GM21825 (cell line): ENCODE data around the gene DTNA.
"Not testable (repeated sequence)": the region's sequence is repeated elsewhere in the genome, so short reads cannot be mapped to it uniquely, and the experiment has no call there.

Experiments
- ATAC-seq: cut with Tn5 transposase; IDR thresholded peaks from one replicate; pipeline ENCODE4 v1.9.1; 2021; ENCODE audit warnings: mild to moderate bottlenecking, moderate library complexity; ENCODE audit not compliant: unreplicated experiment

The DTNA gene

DNA sequence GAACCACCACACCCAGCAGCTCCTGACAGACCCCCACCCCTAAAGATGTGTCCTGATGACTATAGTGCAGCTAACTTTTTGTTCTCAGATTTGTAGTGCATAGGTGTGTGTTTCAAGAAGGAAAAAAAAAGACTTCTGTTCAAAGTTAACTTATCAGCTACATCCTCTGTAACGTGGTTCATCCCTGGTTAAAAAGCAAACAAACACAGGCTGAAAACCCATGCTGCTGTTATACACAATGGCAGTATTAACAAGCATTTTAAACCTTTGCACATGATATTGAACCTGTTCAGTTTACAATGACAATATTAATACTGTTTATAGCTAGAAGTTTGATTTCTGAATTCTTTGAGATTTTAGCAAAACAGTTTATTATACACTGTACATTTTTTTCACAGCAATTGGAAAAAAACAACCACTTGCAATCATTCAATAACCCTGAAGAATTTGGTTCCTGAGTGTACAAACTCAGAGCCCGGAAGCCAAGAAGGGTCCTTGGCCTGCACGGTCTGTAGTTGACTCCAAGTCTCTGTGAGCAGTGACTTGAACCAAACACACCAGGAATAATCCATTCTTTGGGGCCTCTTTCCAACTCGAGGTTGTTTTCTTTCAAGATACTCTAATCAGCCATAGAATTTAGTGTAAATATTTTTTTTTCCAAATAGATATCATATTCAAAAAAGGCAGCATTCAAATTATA is 177.9 kb downstream of the DTNA start:
- no peak for ATAC-seq

DNA sequence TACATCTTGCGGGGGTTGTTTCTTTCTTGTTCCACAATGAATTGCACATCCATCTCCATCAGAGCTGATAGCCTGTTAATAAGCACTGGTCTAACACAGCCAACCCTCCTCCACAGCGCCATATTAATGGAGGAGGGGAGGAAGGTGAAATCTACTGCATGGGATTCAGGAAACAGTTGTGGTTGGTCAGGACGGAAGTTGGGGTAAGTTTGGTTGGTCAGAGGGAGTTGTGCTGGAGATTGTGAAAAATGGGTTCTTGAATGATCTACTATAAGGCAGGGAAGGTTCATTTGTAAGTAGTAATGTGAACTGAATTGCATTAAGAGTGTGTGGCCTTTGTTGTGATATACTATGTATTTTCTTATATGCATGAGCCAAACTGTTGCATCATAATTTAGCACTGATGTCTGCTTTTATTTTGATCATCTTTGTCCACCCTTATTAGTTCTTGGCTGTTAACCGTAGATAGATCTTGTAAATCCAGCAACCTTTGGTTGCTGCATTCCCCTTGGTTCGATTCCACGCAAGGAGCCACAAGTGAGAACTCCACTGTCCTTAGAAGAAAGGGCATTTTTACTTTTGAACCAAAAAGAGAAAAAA is 180.5 kb downstream of the DTNA start:
- ATAC-seq: no peak

DNA sequence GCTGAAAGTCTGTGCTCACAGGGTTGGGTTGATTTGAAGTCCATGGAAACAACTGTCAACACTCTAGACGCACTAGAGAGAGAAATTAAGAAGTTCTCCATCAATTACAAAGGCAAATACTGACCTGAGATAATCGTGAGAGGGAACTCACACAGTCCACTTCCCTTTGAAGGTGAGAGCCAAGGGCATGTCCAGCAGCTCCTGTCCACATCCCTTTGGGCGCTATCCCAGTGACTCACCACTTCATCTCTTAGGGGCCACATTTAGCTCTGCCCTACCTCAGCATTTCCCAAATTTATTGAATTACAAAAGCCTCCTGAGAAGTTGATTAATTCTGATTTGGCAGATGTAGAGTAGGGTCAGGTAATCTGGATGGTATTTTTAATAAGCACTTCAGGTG is 182.3 kb downstream of the DTNA start:
- ATAC-seq: no peak

DNA sequence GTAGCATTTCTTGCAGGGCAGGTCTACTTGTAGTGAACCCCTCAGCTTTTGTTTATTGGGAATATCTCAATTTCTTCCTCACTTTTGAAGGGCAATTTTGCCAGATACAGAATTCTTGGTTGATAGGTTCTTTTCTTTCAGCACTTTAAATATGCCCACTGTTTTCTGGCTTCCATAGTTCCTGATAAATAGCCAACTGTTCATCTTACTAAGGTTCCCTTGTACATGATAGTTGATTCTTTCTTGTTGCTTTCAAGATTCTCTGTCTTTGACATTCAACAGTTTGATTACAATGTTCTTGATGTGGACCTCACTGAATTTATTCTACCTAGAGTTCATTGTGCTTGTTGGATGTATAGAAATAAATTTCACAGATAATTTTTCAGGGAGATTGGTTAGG is 183.1 kb downstream of the DTNA start:
- ATAC-seq: no peak

DNA sequence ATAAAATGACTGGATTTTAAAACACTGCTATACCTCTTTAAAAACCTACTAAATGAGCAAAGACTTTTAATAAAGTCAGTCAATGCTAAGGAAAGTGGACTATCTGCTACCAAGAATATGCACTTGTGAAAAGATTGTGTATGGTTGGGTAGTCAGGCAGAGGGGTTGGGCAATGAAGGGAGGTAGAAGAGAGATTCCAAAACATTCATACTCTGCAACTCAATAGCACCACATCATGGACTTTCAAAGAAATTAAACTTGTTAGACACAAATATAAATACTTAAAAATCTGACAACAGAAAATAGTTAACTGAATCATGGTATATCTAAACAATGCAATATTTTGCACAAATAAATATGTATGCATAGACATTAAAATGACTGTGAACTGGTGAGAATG is 191.2 kb downstream of the DTNA start:
- no peak for ATAC-seq

DNA sequence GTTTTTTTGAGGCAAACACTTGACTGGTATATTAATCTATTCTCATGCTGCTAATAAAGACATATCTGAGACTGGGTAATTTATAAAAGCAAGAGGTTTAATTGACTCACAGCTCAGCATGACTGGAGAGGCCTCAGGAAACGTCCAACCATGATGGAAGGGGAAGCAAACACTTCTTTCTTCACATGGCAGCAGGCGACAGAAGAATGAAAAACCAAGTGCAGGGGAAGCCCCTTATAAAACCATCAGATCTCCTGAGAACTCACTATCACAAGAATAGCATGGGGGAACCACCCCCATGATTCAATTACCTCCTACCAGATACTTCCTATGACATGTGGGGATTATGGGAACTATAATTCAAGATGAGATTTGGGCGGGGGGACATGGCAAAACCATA is 194.9 kb downstream of the DTNA start:
- ATAC-seq: no peak

DNA sequence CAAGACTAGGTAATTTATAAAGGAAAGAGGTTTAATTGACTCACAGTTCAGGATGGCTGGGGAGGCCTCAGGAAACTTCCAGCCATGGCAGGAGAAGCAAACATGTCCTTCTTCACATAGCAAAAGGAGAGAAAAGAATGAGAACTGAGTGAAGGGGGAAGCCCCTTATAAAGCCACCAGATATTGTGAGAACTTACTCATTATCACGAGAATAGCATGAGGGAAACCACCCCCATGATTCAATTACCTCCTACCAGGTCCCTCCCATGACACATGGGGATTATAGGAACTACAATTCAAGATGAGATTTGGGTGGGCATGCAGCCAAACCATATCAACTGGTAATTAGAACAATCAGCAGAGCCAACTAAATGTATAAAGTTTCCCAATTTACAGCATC is 196.9 kb downstream of the DTNA start:
- not testable (repeated sequence) for ATAC-seq

DNA sequence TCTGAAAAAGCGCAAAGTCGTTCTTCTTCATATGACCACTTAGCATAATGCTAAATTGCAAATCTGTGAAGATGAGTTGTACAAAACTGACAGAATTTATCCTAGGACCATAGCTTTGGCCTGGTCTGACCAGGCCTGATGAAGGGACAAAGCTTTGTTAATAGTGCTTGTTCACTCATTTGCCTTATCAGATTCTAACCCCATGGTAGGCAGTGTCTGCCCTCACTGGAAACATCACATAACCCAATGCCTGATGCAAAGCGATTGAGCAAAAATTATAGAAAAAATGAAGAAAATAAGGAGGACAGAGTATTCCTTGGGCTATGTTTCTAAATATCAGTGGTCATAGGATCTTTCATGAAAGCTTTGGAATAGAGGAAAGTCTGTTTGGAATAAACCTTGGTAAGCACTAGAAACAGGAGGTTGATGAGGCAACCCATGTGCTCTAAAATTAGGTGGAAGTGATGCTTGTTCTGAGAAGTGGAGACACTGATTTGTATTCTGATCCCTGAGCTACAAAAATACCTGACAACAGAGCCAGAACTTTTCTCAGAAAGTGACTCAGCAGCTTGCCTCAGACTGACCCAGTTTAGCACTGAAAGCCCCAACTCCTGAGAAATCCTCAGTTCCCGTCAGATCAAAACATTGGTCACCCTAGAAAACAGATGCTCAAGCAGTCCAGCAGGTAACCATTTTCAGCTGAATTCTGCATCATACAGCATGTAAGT is 199.7 kb downstream of the DTNA start:
- no peak for ATAC-seq

DNA sequence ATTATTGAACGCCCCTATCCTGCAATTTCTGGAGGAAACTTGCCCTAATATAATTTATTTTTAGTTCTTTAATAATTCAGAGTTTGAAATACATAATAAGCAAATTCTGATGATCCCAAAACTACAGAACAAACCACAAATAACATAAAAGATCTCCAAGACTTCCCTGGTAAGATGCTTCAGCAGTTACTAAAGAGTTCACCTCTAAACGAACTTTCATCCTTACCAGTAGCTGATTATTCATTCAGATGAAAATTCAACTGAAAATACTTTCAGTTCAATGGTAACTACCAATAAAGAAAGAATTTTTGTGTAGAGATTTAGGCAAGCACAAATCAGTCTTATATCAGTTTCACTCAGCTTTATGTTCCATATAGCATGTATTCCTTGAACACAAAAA is 201.0 kb downstream of the DTNA start:
- ATAC-seq: no peak

DNA sequence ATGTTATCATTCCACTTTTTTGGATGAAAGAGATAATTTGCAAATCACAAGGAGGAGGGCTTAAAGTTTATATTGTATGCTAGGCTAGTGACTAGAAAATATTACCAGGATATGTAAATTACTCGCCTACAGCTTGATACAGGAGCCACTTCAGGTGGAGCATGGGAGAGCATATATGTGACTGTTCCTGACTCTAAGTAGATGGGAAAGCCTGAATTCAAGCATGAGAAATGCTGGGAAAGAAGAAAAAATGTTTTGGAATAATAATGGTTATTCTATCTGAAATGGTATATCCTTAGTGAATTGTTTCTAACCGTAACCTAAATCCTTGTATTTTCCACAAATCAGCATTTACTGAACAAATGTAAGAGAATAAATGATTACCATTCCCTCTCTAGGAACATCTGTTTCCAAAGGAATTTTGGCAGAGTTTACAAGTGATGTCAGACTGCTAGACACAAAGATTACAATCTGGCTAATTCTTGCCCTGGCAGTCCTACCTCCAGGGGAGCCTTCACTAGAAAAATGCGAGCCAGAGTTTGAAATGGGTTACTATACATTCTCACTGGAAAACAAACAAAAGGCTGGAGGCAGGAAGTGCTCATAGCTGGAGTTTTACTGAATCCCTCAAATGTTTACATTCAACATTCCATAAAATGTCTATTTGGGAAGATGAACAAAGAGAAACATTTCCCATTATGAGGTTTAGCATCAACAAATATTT is 201.7 kb downstream of the DTNA start:
- ATAC-seq: no peak

DNA sequence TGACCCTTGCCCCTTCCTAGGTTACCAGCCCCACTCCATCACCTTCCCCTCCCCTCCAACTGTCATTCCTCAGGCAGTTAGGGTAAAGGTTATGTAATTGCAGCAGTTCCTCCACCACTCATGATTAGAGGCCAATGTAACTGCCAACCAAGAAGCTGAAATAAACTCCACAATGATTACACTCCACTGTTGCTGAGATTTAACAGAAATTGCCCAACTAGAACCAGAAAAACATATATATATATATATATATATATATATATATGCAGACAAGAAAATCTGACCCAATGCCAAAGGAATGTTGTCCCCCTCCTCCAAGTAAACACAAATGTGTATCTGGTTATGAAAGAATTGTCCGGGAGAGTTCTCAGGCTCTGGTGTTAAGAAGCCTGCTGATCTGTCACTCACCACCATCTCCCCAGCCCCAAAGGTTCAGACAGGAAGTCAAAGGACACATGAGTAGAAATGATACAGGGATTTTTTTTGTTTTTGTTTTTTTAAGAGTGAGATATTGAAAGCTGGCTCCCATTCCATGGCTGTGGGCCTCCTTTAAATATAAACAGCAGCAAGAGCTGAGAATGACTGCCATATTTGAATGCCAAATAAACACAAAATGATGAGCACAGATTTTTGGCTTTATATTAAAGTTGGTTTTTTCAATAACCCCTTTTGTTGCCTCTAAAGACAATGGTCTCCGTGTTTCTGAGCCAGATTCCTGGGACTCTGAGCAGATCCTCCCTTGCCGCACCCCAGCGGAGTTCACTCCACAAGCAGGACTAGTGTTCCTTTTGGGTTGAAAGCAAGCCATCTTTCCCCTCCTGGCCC is 204.0 kb downstream of the DTNA start:
- no peak for ATAC-seq

DNA sequence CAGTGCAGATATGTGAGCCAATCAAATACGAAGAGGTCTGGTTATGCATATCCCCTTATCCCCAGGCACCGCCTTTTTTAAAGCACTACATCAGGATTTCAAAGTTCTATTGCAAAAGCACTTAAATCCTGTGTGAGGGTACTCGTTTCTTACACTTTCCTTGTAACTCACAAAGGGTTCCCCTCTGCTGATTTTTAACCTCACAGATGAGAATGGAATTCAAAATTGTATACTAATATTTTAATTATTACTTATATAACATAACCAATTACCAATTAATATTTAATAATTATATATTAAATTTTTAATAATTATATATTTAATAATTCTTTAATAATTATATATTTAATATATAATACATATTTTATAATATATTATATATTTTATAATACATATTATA is 204.9 kb downstream of the DTNA start:
- no peak for ATAC-seq

DNA sequence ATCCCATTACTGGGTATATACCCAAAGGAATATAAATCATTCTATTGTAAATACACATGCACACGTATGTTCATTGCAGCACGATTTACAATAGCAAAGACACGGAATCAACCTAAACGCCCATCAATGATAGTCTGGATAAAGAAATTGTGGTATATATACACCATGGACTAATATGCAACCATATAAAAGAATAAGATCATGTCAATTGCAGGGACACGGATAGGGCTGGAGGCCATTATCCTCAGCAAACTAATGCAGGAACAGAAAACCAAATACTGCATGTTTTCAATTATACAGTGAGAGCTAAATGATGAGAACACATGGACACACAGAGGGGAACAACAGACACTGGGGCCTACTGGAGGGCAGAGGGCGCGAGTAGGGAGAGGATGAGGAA is 206.4 kb downstream of the DTNA start:
- not testable (repeated sequence) for ATAC-seq

DNA sequence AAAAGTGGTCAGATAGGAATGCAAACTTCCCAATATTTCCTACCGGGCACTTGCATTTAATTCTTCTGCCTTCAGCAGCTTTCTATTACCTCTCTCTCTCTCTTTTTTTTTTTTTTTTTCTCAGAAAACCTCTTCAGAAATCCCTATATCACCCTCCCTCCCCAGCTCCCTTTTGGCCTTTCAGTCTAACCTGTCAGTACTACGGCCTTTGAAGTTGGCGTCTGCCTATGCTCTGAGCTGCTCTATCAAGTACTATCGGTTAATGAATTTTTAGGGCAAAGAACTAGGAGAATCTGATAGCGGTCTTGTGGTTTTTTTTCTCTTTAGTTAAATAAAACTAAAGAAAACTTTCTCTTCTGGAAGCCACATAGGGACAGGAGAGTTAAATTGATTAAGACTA is 208.8 kb downstream of the DTNA start:
- no peak for ATAC-seq

DNA sequence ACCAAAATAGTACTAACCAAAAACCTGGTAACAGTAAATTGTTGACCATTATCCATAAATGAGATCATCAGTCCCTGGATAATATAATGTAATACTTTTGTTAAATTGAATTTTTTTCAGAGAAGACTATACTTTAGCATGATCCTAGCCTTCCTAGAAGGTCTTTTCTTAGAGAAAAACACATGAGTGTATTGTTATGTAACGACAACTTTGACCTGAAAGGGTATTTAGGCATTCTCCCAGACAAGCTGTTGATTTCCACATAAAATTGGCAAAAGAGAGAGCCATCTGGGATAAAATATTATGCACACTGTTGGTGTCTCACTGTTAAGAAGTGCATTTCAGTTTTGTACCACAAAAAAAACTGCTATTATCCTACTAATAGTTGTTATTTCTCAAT is 211.1 kb downstream of the DTNA start:
- no peak for ATAC-seq

DNA sequence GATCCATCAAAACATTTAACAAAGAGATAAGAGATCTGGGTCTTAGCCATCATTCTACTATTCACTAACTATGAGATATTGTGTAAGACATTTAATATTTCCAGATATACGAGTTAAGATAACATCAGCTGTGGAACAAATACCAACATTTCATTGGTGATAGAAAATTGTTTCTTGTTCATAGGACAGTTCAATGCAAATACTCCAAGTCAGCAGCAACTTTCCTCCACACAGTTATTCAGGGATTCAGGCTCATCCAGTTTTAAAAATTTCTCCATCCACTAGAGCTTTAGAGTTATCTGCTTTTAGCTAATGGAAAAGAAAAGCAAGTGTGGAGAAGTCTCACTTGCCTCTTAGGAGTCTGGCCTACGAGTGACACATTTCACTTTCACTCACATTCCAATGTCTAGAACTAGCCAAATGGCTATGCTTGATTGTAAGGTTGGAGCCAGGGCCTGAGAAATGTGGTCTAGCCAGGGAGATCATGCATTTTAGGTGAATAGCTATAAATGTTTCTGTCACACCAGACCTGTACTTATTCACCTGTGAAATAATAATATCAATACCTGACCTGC is 211.8 kb downstream of the DTNA start:
- ATAC-seq: no peak

DNA sequence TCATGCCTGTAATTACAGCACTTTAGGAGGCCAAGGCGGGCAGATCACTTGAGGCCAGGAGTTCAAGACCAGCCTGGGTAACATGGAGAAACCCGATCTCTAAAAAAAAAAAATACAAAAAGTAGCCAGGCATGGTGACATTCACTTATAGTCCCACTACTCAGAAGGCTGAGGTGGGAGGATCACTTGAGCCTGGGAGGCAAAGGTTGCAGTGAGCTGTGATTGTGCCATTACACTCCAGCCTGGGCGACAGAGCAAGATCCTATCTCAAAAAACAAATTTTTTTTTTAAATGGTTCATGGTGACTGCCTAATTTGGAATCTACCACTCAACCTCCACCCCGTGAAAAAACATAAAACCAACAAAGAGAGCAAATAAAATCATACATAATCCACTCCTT is 212.5 kb downstream of the DTNA start:
- not testable (repeated sequence) for ATAC-seq

DNA sequence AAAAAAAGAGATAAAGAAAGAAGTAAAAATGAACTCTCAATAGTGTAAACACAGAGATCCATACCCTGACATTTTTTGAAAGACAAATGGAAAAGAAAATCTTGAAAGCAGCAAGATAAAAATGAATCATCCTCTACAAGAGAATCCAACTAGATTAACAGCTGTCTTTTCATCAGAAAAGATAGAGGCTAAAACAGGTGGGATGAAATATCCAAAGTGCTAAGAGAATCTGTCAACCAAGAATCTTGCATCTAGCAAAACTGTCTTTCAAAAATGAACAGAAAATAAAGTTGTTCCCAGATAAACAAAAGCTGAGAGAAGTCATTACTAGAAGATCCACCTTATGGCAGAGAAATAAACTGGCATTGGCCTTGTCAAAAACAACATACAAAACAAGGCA is 213.8 kb downstream of the DTNA start:
- no peak for ATAC-seq

DNA sequence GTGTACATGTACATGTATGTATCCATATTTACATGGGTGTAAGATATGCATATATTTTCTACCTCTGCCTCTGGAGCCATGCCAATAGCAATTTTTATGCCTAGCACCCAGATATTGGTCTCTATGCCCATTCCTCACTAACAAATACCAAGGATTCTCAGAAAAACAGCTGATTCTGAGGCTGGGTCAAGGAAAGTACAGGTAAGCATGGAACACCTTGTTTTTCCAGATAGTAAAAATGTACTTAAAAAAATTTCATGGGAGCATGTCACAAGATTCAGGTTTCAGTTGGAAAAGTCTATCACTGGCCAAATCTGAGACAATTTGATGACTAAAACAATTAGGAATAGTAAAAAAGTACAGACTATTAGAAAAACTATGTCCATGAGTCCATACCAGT is 216.6 kb downstream of the DTNA start:
- no peak for ATAC-seq

DNA sequence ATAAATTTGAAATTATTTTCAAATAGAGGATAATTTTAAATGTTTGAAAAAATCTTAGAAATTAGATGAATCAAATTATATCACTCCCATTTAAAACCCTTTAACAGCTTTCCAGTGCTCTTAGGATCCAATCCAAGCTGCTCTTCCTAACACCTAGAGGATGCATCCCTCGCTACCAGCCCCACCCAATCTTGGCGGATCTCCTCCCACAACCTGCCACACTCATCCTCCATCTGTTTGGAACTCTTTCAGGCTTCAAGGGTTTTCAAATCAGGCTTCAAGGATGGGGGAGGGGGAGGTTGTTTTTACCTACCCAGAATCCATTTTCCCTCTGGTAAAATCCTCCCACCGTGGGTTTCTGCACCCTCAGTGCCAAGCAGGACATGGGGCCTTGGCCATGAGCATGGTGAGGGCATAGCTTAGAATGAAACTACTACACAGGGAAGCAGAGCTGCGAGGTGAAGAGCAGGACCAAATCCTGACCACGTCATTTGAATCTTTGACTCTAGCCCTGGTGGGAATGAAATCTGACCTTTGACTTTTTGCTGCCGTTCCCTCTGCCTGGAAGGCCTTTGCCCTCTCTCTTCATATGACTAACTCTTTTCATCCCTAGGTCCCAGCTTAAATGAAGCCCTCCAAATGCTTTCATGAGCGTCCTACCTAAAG is 218.1 kb downstream of the DTNA start:
- no peak for ATAC-seq
